ENCODE data around the gene MAPRE2.

DNA sequence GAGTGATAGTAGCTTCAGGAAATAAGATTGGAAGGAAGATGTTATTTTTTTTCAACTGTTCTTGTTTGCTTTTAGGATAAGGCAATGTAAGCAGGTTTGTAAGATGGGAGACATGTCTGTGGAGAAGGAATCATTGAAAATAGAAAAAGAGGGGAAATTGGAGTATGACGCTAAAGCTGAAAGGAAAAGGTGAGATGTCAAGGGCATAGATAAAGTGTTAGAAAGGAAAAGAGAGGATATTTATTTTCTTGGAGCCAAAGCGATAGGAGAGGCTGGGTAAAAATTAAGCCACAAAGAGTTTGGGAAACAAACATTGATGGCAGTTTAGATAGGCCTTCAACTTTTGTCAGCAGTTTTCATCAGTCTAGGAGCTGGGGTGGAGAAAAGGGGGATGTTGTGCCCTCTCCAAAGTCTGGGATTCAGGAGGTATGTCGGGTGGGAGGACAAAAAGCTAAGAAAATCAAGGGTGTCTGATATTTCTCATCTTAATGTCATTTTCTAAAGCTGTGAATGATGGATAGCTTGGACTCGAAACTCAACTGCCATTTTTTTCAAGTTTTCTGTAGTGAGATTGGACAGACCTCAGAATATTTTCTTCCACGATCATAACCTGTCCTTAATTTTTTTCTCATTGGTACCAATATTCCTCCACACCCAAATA is 63.3 kb downstream of the MAPRE2 start:
- no peak for TF ChIP-seq EP300 (IDR thresholded peaks at IDR 0.05)
- TF ChIP-seq, protein P1, sequence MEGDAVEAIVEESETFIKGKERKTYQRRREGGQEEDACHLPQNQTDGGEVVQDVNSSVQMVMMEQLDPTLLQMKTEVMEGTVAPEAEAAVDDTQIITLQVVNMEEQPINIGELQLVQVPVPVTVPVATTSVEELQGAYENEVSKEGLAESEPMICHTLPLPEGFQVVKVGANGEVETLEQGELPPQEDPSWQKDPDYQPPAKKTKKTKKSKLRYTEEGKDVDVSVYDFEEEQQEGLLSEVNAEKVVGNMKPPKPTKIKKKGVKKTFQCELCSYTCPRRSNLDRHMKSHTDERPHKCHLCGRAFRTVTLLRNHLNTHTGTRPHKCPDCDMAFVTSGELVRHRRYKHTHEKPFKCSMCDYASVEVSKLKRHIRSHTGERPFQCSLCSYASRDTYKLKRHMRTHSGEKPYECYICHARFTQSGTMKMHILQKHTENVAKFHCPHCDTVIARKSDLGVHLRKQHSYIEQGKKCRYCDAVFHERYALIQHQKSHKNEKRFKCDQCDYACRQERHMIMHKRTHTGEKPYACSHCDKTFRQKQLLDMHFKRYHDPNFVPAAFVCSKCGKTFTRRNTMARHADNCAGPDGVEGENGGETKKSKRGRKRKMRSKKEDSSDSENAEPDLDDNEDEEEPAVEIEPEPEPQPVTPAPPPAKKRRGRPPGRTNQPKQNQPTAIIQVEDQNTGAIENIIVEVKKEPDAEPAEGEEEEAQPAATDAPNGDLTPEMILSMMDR (IDR thresholded peaks at IDR 0.05): no peak
- no peak for TF ChIP-seq POLR2AphosphoS5 (IDR thresholded peaks at IDR 0.05)

All from gastroesophageal sphincter (tissue), 3 donors.